OCI-LY3 (cell line): Measurements from ENCODE around the gene IGFBP7.

Experiments
- CTCF ChIP-seq: fragments of 200-600, 300-600 bp; sonication (generic); IDR thresholded peaks from 2 replicates; pipeline ENCODE4 v1.5.1; 2014; ENCODE audit warnings: antibody characterized with exemption, low read length, low read depth
- EZH2phosphoT487 ChIP-seq: fragments of 200-600 bp; shearing (Covaris generic); IDR thresholded peaks from 2 replicates; pipeline ENCODE4 v1.6.1; 2018; ENCODE audit warnings: antibody characterized with exemption, mixed run types, low read depth

- TF ChIP-seq CTCF (no peak), EZH2phosphoT487 (no peak)
Measured at GRCh38 chr4:57065730-57066482, 44.3 kb downstream of the IGFBP7 start.
